ENCODE data around the gene TRIP6.

- TF ChIP-seq CTCF (IDR thresholded peaks at IDR 0.05) (no peak), POLR2A (IDR thresholded peaks at IDR 0.05) (no peak)
These were observed 44.7 kb upstream of the TRIP6 start for GRCh38 chr7:100822236-100823139.
